ENCODE data around the gene C1orf74.

DNA sequence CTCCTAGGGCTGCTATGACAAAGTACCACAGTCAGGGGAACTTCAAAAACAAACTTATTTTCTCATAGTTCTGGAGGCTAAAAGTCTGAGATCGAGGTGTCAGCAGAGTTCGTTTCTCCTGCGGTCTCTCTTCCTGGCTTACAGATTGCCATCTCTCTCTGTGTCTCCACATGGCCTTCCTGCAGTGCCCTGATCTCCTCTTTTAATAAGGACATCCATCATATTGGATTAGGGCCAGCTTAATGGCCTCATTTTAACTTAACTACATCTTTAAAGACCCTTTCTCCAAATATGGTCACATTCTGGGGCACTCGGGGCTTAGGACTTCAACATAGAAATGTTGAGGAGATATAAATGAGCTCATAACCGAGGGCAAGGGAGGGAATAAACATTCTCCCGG is 12.2 kb downstream of the C1orf74 start:
- TF ChIP-seq, protein P1, sequence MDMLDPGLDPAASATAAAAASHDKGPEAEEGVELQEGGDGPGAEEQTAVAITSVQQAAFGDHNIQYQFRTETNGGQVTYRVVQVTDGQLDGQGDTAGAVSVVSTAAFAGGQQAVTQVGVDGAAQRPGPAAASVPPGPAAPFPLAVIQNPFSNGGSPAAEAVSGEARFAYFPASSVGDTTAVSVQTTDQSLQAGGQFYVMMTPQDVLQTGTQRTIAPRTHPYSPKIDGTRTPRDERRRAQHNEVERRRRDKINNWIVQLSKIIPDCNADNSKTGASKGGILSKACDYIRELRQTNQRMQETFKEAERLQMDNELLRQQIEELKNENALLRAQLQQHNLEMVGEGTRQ (IDR thresholded peaks at IDR 0.05) = no peak
- no peak for TF ChIP-seq ZC3H11A (IDR thresholded peaks at IDR 0.05)
- no peak for TF ChIP-seq RARB (CRISPR knock-in tag; IDR thresholded peaks at IDR 0.05)
